ENCODE data around the gene DLX3.

DLX3 gene

DNA sequence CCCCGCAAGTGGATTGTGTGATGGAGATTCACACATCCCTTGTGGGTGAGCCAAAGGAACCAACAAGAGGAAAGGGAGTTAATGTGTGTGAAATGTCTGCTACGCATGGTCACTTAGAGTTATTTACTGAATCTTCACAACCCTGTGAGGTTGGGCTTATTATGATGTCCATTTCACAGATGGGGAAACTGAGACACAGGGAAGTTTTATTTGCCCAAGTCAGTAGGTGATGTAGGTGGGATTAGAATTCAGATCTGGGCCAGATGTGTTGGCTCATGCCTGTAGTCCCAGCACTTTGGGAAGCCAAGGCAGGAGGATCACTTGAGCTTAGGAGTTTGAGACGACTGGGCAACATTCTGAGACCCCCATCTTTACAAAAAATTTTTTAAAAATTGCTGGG is 37.7 kb downstream of the DLX3 start:
- no peak for DNase-seq (ENCODE audit: low spot score)

DNA sequence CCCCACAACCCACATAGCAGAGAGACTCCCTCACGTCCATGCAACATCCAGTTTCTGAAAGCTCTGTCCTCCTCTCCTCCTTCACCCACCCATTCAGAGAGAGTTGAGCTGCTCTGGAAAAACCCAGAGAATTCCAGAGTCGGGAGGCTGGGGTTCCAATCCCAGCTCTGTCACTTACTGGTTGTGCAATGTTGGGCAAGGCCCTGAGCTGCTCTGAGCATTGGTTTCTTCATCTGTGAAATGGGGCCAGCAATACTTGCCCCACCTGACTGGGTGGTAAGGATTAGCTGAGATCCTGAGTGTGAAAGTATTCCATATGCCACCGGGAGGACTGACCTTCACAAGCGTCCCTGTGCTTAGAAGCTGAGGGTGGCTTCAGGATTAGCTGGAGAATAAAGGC is 38.2 kb downstream of the DLX3 start:
- no peak for DNase-seq (ENCODE audit: low spot score)

DNA sequence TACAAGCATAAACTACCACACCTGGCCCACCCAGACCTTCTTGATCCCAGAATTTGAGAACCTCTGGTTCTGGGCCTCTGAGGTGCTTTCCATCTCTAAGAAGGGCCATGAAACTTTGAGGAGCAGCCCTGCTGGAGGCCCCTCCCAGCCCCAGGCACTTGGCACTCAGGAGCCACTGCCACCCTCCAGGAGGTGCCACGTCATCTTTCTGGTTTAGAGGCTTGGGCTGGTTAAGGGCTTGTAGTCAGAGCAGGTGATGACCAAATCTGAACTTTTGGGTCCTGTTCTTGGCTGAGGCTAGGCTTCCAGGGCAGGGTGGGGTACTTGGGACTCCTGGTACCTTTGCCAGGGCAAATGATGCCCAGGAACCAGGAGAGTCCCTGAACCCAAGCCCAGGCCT is 39.9 kb downstream of the DLX3 start:
- DNase-seq (ENCODE audit: low spot score): no peak

DNA sequence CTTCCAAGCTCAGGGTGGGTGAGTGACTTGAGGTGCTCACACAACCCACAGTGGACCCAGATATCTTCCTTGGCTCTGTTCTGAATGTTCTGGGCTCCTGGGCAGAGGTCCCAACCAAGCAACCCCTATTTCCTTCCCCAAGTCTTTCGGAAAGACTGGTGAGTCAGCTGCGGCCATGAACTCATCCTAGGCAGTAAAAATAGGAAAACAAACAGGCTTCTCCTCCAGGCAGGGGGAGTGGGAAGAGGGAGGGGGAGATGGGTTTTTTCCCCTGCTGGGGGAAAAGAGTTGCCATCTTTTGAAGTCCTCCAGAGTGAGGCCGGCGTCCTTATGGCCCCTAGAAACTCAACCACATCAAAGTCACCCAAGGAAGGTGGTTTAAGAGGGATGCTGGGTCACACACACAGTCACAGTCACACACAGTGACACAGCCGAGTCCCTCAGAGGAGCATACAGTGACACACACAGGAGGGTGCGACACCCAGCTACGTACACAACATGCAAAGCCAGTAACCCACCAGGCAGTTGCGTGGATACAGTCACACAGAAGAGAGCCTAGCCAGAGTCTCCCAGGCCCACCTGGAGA is 42.0 kb downstream of the DLX3 start:
- no peak for DNase-seq (ENCODE audit: low spot score)

DNA sequence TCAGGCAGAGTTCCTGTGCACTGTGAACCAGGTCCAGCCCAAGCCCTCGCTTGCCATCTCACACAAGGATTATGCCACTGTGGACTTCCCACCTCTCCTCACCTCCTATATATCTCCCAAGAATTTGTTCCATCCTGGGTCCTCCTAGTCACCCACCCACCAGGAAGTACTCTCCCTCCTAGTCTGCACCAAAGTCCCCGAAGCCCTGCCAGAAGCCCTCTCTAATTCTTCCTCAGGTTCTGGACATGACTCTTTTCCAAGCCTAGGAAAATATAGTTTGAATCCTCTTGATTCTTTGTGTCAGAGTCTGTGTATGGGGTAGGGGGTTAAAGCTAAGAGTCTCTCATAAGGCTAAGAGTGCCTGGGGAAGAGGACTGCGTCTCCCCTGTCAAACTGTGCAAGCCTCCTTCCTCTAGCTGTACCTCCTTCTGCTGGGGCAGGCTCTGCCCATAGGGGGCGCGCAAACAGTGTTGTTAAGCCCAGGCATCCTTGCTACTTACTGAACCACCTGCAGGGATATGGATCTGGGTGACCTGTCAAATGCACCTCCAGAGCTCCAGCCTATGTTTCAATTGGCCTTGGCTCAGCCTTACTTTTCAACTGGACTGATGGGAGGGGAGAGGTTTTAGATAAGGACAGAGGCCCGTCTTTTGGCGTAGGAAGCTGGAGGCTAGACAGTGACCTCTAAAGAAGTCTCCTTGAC is 42.7 kb downstream of the DLX3 start:
- DNase-seq (ENCODE audit: low spot score): no peak

DNA sequence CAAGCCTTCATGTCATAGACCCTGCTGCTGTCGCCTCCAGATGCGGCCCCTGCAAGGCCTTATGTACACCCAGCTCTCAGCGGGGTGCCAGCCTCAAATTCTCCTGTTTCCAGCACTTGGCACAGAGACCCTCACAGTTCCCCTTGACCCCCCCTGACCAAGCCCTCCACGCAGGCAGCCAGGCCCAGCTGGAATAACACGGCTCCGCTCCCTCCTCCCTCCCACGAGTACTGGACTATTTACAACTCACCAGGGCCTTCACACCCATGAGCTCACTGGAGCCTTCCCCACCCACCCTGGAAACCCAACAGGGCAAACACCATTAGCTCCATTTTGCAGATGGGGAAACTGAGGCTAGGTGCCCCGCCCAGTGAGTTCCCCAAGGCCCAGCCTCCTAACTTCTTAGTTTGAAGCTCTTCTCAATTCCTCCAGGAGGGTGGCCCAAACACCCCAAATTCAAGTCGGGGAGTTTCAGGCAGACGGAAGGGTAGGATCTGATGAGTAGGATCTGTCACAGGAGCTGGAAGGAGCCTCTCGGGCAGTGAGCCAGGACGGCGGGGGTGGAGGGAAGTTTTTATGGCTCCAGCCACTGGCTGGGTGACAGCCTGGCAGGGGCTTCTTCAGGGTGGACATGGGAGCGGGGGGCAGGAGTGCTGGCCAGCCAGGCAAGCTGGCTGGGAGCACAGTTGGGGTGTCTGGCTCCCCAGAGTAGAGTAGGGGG is 43.5 kb downstream of the DLX3 start:
- DNase-seq (ENCODE audit: low spot score): no peak

DNA sequence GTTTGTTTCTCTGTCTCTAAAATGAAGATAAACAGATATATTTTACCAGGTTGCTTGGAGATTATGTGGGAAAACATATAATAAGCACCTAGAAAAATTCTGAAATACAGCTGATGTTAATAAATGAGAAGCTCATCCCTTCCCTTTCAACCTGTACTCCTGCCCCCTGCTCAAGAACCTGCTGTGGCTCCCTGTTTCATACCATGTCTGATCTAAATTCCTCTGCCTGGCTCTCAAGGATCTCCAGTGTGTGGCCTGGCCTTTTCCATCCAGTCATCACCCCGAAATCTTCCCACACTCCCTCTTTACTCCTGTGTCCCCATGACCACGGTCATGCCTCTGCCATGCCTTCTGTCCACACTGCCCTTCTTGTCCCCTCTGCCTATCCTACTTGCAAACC is 45.4 kb downstream of the DLX3 start:
- no peak for DNase-seq (ENCODE audit: low spot score)

DNA sequence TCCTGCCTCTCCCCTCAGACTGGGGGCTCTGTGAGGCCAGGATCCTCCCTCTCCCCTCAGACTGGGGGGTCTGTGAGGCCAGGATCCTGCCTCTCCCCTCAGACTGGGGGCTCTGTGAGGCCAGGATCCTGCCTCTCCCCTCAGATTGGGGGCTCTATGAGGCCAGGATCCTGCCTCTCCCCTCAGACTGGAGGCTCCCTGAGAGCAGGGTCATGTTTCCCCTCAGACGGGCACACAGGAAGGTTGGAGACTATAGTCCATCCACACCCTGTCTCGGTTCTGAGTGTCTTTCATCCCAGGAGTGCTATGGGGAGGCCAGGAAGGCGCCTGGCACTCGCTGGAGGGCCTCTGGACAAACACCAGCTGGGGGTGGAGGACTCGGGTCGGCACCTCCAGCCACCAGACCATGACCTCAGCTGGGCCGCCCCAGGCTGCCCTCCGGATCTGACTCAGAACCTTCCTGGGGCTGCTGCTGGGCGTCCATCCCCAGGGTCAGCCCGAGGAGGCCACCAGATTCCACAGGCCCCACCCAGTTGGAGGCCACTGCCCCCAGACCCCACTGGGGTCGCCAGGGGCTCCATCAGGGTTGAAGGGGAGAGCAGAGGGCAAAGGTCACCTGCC is 48.0 kb downstream of the DLX3 start:
- DNase-seq (ENCODE audit: low spot score): no peak

DNA sequence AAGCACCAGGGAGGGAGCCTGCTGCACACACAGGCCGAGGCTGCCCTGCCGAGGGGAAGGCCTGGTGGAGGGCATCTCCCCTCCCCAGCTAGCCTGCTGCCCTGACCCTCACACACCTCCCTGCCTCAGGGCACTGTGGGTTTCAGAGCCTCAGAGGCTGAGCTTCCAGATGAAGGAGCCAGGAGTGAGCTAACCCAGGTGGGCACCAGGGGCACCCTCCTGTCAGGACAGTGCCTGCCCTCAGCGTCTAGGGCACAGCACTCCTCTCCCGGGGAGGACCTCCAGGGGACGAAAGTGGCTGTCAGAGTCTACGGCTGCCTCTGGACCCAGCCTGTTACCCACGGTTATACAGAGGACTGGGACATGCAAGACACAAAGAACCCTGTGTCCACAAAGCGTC is 48.8 kb downstream of the DLX3 start:
- DNase-seq (ENCODE audit: low spot score): no peak

DNA sequence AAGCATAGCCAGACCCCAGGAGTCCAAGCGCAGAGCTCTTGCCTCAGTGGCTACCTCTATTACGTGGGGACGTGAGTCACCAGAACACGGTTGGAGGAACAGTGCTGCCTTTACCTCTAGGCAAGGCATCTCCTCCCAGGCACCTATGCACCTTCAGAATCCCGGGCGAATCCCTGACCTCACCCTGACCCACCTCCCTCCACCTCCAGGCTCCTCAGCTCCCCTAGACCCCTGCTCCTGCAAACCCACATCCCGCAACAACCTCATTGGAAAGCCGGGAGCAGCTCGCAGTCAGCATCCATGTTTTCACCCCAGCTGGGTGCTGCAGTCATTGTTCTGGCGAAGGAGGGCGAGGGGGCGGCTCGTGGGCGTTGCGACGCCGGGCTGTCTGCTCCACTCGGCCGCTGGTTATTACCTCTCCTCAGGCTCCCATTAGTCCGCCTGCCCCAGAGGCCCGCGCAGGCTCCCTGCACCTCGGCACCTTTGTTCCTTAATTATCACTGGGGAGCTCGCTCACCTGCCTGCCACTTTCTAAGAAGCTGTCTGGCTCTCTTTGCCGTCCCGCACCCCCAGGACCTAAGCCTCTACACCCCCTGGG is 50.7 kb downstream of the DLX3 start:
- no peak for DNase-seq (ENCODE audit: low spot score)

DNA sequence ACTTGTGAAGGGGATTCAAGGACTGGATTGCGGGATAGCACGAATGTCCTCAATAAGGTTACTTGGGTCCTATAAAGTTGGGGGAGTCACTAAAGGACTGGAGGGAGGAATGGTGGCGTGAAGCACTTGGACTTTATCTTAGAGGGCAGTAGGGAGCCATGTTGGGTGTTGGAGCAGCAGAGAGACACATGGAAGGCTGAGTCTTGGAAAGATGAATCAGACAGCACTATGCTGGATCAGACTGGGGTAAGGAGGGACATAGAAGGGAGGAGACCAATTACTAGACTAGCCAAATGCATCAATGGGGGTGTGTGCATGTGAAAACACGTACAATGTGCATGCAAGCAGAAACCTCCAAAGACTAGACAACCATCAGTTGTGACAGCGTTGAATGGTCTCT is 52.1 kb downstream of the DLX3 start:
- DNase-seq (ENCODE audit: low spot score): no peak

DNA sequence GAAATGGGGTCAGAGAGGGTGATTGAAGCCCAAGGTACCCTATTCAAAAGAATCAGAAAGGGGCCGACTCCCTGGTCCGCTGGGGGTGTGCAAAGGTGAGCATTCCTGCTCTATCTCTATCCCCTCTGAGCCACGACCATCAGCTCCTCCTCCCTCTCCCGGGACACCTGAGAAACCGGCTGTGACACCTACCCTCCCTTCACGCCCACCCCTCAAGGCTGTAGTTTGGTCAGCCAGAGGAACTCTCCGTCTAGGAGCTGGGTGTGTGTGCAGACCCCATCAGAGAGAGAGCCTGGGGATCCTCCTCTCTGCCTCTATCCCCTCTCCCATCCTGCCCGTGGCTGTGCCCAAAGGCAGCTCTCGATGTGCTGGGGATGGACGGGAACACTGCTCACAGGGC is 53.6 kb downstream of the DLX3 start:
- no peak for DNase-seq (ENCODE audit: low spot score)
